ENCODE measurements around the gene CNIH4.

- TF ChIP-seq POLR2A (IDR thresholded peaks at IDR 0.05; ENCODE audit: low read depth, low read length) (no peak), POLR2AphosphoS5 (IDR thresholded peaks at IDR 0.05; ENCODE audit: low read depth, low read length) (no peak), TAF1 (IDR thresholded peaks at IDR 0.05; ENCODE audit: borderline replicate concordance, low read depth, low read length) (no peak)
Measured at GRCh38 chr1:224331824-224332223, 24.9 kb upstream of the CNIH4 start.
